Glomerular endothelial cell (primary cell): ENCODE data around the gene CDK8. TPM values are rescaled to one million over a fixed set of nuclear protein-coding genes. Genes with fewer than 3 reads are reported as not detected.

ENCODE experiments used
- DNase-seq: peaks from one replicate; pipeline ENCODE4 v3.0.0-alpha.2; 2011; ENCODE audit warnings: low read depth, low spot score; ENCODE audit errors: extremely low read depth
- total RNA-seq: library from RNA; depleted of rRNA; stranded (reverse); fragments of >200 nt; gene quantifications from 2 replicates; pipeline ENCODE4 v1.2.3, GENCODE V29; 2015

The CDK8 gene
- total RNA-seq, 1 donor from 2014 or later: 18.1 TPM

DNA sequence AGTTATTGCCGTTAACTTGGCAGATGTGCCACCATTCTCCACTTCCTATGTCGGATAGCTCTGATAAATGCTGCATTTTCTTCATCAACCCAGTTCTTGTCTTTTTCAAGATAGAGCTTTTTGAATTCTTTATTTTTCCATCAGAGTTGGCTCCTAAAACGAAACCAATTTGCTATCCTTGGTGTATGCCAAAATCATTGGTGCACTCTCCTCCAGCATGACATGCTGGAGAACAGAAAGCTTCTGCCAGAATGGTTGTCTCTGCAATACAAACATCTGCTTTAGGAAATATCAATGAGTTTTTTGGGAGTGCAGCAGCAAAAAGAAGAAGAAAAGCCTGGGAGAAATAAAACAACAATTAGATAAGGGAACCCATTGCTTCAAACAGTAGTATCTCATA lies 124.2 kb downstream of the CDK8 start:
- DNase-seq: no peak

GRCh38 chr13:26379831-26380230 lies 125.9 kb downstream of the CDK8 start:
- no peak for DNase-seq

DNA sequence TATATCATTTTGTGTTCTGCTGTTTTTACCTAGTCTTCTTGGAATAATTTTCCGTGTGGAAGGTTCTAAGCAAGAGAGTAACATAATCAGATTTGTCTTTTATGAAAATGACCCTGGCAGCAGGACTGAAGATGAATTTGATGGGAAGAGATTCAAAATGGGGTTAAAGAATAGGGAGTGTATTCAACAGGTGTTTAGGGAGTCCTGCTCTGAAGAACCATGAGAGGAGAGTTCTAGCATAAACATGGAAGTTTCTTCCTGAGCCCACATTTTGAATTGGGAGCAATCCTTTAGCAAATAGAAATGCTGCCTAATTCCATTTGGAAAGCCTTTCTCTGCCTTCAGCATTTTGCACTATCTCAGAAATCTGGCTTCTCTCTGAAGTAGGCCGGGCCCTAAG lies 127.0 kb downstream of the CDK8 start:
- no peak for DNase-seq

DNA sequence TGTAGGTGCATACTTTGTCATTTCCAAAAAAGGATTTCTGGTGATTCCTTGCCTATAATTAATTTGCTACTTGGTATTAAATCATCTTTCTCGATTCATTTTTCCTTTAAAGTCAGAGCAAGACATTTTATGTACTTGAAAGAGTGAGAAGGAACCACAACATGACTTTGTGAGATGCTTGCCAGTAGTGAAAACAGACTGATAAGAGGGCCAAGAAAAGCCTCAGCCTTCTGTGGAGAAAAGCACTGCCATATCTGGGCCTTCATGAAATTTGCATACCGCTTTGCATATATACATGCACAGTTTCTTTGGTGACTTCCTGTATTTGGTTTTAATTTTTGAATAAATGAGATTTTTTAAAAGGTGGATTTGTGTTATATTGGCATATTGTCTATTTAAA lies 128.4 kb downstream of the CDK8 start:
- no peak for DNase-seq

DNA sequence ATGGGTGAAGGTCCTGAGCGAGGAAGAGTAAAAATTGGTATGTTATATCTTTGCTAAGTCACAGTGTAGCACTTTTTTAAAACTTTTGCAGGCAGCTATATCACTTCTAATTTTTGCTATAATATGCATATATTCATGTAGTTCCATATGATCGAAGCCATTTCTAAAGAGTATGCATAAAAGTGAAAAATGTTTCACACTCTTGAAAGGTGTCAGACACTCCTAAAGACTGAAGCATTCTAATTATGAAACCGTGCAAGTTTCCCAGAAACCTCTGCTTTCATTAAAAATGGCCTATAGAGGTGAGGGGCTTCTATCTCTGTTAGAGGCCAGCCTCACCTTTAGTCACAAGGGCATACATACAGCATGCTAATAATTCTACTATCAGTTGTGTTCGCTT lies 128.9 kb downstream of the CDK8 start:
- DNase-seq: no peak

DNA sequence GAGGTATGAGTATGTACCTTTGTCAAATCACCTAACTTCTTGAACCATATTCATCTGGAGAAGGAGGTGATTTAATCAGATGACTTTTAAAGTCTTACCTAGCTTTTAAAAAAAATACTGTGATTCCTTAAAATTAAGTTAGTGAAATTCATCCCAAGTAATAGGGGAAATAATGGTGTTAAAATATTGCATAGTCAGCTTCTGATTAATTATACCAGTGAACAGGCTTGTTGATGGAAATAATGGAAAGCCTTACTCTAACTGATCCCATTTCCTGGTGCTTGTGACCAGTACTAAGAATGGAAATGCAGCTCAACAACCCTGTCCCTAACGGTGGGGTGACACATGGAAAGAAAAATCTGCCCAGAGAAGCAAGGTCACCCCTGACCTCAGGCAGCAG lies 130.7 kb downstream of the CDK8 start:
- no peak for DNase-seq

DNA sequence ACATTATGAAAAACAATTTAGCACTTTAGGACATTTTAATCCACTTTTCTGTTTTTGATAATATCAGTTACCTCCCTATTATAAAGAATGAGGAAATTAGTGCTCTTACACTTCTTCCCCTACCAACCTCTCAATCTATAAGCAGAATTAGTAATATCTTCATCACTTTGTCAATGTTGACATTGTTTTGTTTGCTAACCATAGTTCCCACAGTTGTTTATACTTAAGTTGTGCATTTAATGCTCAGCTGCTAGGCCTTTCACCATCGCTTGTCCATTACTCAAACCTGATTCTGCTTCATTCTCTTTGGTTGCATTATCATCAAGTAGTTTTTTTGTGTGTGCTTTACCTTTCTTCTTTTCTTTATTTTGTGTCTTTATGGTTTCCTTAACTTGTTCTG lies 132.1 kb downstream of the CDK8 start:
- no peak for DNase-seq

GRCh38 chr13:26390203-26390602 lies 136.3 kb downstream of the CDK8 start:
- DNase-seq: no peak

GRCh38 chr13:26400545-26400944 lies 146.6 kb downstream of the CDK8 start:
- no peak for DNase-seq

DNA sequence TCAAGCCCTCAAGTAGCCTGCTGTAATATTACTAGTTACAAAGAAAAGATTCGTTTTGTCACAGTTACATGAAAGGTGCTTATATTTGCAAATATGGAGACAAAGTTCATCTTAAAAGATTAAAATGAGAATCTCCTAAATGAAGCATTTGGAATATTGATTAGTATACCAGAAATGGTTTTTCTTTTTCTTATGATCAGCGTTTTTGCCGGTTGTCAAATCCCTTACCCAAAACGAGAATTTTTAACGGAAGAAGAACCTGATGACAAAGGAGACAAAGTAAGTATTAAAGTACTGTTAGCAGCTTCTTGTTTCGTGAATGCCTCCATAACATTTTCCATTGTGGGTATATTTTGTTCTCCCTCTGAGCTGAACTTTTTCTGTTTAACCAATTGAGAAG lies 147.1 kb downstream of the CDK8 start:
- DNase-seq: no peak

- no peak for DNase-seq
Observed at GRCh38 chr13:26401578-26402021, 147.7 kb downstream of the CDK8 start.

DNA sequence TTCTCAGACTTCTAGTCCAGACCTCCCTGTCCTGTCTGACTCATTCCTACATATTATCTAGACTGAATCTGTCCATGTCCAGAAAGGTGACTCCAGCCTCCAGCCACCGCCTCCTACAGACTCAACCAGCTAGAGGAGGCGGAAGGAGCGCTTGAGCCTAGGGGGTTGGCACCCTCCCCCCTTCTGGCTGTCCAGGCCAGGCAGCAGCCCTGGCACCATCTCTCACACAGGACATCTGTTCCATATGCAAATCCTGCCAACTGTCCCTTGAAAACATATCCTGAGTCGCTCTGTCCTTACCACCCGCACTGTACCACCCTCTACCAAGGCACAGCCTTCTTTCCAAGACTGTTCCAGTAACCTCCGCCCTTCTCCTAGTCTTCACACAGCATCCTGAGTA lies 152.9 kb downstream of the CDK8 start:
- no peak for DNase-seq

- DNase-seq: no peak
Observed at GRCh38 chr13:26411206-26411605, 157.3 kb downstream of the CDK8 start.

DNA sequence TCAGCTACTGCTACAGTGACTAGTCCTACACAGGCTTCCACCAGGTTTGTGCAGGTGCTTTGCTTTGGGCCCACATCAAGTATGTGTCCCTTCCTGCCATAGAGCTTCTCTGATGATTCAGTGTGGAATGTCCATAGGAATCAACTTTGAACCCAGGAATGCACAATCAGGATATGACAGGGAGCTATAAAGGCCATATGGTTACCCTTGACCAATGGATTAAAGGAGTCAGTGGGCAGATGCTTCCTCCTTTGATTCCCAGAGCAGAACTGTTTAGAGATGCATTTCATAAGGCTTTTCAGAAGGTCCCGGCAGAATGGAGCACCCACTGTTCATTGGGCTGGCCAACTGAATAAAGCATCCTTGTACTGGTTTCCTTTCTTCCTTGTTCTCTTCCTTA lies 158.3 kb downstream of the CDK8 start:
- DNase-seq: peak; percentile 63

DNA sequence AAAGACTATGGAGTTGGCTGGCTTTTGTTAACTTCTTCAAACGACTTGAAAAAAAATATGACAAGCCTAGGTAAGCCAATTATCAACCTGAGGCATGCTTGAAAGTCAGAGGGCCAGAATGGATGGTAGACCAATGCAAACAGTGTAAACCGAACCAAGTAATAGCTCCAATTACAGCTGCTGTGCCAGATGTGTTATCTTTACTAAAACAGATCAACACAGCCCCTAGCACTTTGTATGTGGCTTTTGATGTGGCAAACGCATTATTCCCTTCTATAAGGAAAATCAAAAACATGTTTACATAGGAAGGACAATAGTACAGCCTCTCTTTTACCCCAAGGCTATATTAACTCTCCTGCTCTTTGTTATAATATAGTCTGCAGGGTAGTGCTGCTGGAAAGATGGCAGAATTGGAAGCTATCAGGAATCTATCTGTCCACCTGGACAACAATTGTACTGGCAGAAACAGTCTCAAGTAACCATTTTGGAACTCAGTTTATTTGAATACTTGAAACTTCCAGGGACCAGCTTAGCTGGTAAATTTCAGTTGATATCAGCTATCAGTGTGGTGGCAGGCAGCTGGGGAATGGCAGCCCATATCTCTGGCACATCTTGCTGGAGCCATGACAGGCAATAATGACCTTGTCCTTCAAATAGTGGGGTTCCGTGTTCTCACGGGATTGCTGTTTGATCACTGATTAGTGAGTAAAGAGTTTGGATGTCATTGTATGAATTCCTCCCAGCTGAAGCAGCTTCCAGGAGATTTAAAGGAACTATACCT lies 159.2 kb downstream of the CDK8 start:
- DNase-seq: no peak

GRCh38 chr13:26420282-26420960 lies 166.5 kb downstream of the CDK8 start:
- no peak for DNase-seq

GRCh38 chr13:26422036-26422435 lies 168.1 kb downstream of the CDK8 start:
- DNase-seq: no peak

DNA sequence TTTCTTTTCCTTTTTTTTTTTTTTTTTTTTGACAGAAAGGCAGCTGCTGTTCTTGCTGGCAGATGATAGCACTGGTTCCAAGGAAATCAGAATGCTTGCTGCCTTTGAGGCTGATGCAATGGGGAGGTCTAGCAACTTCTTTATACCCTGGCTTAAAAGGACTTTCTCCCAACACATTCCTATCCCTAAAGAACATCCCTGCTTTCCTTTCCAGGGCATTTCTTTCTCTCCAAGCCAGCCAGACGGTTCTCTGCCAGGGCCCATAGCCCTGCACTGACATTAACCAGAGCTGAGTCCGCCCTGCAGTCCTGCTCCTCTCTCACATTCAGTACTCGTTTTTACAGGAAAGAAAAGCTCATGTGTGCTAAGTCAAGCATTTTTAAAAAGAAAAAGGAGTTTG lies 169.7 kb downstream of the CDK8 start:
- no peak for DNase-seq

DNA sequence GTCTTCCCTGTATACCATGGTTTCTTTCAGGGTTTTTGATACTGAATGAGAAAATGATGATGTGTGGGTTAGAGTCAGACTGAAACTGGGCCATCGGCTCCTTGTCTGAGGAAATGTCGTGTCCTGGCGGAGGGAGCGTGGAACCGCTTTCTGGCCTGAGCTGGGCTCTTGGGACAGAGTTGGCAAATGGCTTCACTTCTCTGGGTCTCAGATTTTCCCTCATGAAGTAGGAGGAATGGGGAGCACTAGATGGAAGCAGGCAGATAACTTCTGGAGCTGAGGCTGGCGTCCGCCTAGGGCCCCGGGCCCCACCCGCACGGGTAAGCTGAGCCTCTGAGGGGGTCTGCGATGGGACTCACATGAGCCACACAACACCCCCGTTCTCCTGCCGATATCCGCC lies 170.3 kb downstream of the CDK8 start:
- no peak for DNase-seq

DNA sequence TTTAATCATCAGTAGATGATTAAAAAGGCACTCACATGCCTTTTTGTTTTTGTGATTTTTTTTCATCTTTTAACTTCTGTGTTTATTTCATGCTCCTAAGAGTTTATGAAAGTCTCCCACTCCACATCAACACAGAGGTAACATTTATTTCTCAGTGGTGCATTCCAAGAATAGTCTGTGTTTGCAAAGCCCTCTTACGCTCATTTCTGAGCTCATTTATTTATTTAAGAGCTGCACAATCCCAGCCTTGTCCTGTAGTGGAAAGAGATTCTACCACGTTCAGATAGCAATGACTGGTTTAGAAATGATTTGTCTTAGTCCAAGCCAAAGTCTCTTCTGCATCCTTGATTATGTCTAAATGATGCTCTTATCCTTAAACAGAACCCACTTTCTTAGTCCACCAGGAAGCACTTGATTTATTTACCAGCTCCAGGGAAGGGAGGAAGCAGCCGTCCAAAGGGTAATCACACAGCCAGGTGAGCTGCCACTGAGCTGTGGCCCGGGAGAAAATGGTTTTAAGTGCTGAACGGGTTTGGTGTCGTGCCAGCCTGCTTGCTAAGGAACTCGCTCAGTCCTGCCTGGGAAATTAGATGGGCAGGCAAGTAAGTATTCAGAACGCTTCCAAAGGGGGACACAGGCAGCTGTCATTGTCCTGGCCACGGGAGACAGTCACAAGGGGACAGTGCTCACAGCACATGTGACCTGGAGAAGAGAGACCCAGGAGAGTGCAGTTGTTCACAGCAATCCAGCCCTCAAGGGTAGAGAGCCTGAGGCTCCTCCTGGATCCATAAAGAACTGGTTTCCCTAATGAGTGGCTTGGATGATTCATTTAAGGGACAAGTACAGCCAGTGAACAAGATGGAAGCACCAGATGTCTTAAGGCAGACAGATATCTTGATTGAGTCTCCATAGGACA lies 171.8 kb downstream of the CDK8 start:
- no peak for DNase-seq

DNA sequence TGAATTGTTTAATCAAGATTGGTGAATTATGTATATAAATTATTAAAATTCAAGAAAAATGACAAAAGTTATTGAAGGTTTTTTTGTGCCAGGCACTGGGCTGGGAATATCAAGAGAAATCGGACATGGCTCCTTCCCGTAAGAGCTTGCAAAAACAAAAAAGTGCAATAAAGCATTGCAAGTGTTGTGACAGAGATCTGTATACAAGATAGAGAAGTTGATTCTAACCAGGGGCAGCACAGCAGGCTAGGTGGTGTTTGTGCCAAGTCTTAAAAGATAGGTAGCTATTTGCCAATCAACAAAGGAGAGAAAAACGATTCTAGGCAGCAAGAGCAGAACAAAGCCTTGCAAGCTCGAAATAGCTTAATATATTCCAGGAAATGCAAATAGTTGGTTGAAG lies 179.8 kb downstream of the CDK8 start:
- no peak for DNase-seq
